ENCODE measurements around the gene C1QTNF12.

DNA sequence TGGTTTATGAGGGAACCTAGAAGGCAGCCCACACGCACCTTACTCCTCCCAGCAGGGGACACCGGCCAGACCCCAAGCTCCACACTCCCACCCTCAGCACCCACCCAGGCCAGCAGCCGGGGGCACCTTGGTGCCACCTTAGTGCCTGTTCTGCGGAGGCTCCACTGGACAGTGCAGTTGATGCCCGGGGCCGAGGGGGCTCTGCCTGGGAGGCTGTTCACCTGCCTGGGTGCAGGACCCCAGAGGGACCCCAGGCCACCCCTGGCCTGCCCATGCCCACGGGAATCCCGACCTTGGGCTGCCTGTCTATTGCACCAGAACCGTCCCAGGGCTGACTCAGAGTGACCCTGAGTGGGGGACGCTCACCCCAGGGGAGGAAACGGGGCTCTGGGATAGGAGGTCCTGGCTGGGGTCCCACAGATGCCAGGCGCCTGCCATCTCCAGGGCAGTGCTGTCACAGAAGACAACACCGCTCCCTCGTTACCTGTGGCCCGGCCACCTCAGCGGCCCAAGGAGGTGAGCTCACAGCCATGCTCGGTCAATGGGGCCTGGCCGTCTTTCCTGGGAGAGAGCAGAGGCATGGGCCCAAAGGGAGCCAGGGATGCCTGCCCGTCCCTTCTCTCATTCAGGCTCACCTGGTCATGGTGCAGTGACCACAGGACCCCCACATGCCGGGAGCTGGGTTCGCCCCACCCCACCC, 34.4 kb upstream of the C1QTNF12 start:
- TF ChIP-seq YY1 (IDR thresholded peaks at IDR 0.05; ENCODE audit: insufficient read depth, insufficient read length) (no peak), ZNF274 (IDR thresholded peaks at IDR 0.05; ENCODE audit: low read depth, low read length) (no peak)
